PC-3 (cell line): ENCODE data around the gene DCAF6. TPM values are rescaled to one million over a fixed set of nuclear protein-coding genes. Genes with fewer than 3 reads are reported as not detected.

Experiments
- ATAC-seq: fragments of 200-7000 bp; cut with Tn5 transposase; 2 replicates; pipeline ENCODE4 v1.9.1; 2020; ENCODE audit warnings: mild to moderate bottlenecking, moderate library complexity
- BruUV-seq: library from RNA; stranded (reverse); fragments of 400-500 nt; replicated peaks from 2 replicates; lab custom pipeline; 2021; lab: Mats Ljungman, UMichigan
- CTCF ChIA-PET: fragments of 300-600 bp; sonication (Branson Sonifier 250); formaldehyde crosslinking; loops from one replicate; lab custom pipeline; 2022; ENCODE audit warnings: antibody characterized with exemption; lab: Charles Lee
- POLR2A ChIA-PET: fragments of 300-600 bp; sonication (Branson Sonifier 250); formaldehyde crosslinking; loops from one replicate; lab custom pipeline; 2022; ENCODE audit warnings: antibody characterized with exemption; ENCODE audit not compliant: unreplicated experiment; lab: Charles Lee
- DNase-seq: peaks from one replicate; pipeline ENCODE4 v3.0.0-alpha.2; 2015
- H2AFZ ChIP-seq: fragments of 300-600 bp; sonication (generic); 2 replicates; pipeline ENCODE4 v1.6.0; 2016; ENCODE audit warnings: antibody characterized with exemption, low read length
- H3F3A ChIP-seq: fragments of 300-600 bp; sonication (generic); one replicate; pipeline ENCODE4 v1.6.0; 2017; ENCODE audit warnings: antibody characterized with exemption, low read length, control low read depth, mild to moderate bottlenecking; ENCODE audit not compliant: unreplicated experiment
- H3K27ac ChIP-seq: fragments of 300-600 bp; sonication (generic); 2 replicates; pipeline ENCODE4 v1.5.1; 2016; ENCODE audit warnings: mild to moderate bottlenecking, low read length
- H3K27me3 ChIP-seq: fragments of 300-600 bp; sonication (generic); 2 replicates; pipeline ENCODE4 v1.6.1; 2016; ENCODE audit warnings: low read length, mixed read lengths
- H3K36me3 ChIP-seq: fragments of 300-600 bp; sonication (generic); 2 replicates; pipeline ENCODE4 v1.6.1; 2016; ENCODE audit warnings: low read depth, mixed run types, low read length, mixed read lengths
- H3K4me1 ChIP-seq: fragments of 300-600 bp; sonication (generic); 2 replicates; pipeline ENCODE4 v1.5.1; 2016; ENCODE audit warnings: low read length; ENCODE audit not compliant: insufficient read depth
- H3K4me2 ChIP-seq: fragments of 300-600 bp; sonication (generic); 2 replicates; pipeline ENCODE4 v1.6.0; 2016; ENCODE audit warnings: low read length
- H3K4me3 ChIP-seq: fragments of 300-600 bp; sonication (generic); 2 replicates; pipeline ENCODE4 v1.5.1; 2016; ENCODE audit warnings: mild to moderate bottlenecking, low read length, mixed read lengths
- H3K79me2 ChIP-seq: fragments of 300-600 bp; sonication (generic); 2 replicates; pipeline ENCODE4 v1.6.1; 2017; ENCODE audit warnings: low read length, mixed read lengths
- H3K9ac ChIP-seq: fragments of 300-600 bp; sonication (generic); 2 replicates; pipeline ENCODE4 v1.6.0; 2016; ENCODE audit warnings: mild to moderate bottlenecking, low read length
- H3K9me2 ChIP-seq: fragments of 300-600 bp; sonication (generic); replicated peaks from 2 replicates; pipeline ENCODE4 v1.6.1; 2016; ENCODE audit warnings: mixed run types, low read length, mixed read lengths
- H3K9me3 ChIP-seq: fragments of 300-600 bp; sonication (generic); 2 replicates; pipeline ENCODE4 v1.6.1; 2016; ENCODE audit warnings: low read length, mixed read lengths
- H4K20me1 ChIP-seq: fragments of 300-600 bp; sonication (generic); 2 replicates; pipeline ENCODE4 v1.6.1; 2016; ENCODE audit warnings: low read length, mixed read lengths
- CTCF ChIP-seq: fragments of 300-600 bp; sonication (generic); conservative IDR thresholded peaks from 2 replicates; pipeline ENCODE4 v1.5.1; 2017; ENCODE audit warnings: antibody characterized with exemption, low read depth, mild to moderate bottlenecking, low read length
- EZH2 ChIP-seq: fragments of 300-600 bp; sonication (generic); IDR thresholded peaks from one replicate; pipeline ENCODE4 v1.6.1; 2017; ENCODE audit warnings: antibody characterized with exemption, mild to moderate bottlenecking, low read length; ENCODE audit not compliant: unreplicated experiment
- EZH2phosphoT487 ChIP-seq: fragments of 300-600 bp; sonication (generic); IDR thresholded peaks from 2 replicates; pipeline ENCODE4 v1.6.1; 2018; ENCODE audit warnings: mild to moderate bottlenecking, antibody characterized with exemption, low read length, borderline replicate concordance
- intact Hi-C: fragments of 100-400 bp; cut with micrococcal nuclease; formaldehyde crosslinking; loops from 2 replicates; pipeline ENCODE4 v1.9.0; 2023
- total RNA-seq: library from RNA; depleted of rRNA; stranded (reverse); fragments of >200 nt; gene quantifications from 2 replicates; pipeline ENCODE4 v1.2.3, GENCODE V29; 2014

Gene DCAF6
- total RNA-seq, 1 experiment from 2014 or later, result 29.1 TPM

- H3K79me2 ChIP-seq, result no peaks in the 10 kb centered on the region
- no peaks in the 10 kb centered on the region for H3K27me3 ChIP-seq
- no peak overlapping the region for H3K9ac ChIP-seq
- no peak overlapping the region for H2AFZ ChIP-seq
- no peaks in the 10 kb centered on the region for H3K9me2 ChIP-seq
- POLR2A ChIA-PET, result no interaction called here
- no peak for TF ChIP-seq CTCF
- ATAC-seq (no peak), DNase-seq (no peak)
- H4K20me1 ChIP-seq, result no peaks in the 10 kb centered on the region
- H3F3A ChIP-seq, result no peaks in the 10 kb centered on the region
- H3K36me3 ChIP-seq, result no peaks in the 10 kb centered on the region
- CTCF ChIA-PET, result interaction anchor here (0.7 kb wide), 1 partner anchor 236 kb away, joined by 8 read pairs; no protein-coding TSS in a partner anchor
- H3K4me2 ChIP-seq, result no peak overlapping the region
- BruUV-seq, result no TSS peak
- intact Hi-C loops, result loop anchor here (2.0 to 5.0 kb wide), 2 partner anchors 62 to 237 kb away; no protein-coding TSS in a partner anchor
- peaks cover 17% of the 10 kb centered on the region for H3K4me1 ChIP-seq
- H3K27ac ChIP-seq, result no peak overlapping the region
- no peaks in the 10 kb centered on the region for H3K9me3 ChIP-seq
- H3K4me3 ChIP-seq, result no peak overlapping the region
These were observed 149.0 kb downstream of the DCAF6 start for GRCh38 chr1:168085401-168085872.

- ChIA-PET POLR2A (no interaction called here), CTCF (no interaction called here)
- H2AFZ ChIP-seq, result no peak overlapping the region
- H3K9ac ChIP-seq, result no peak overlapping the region
- H3K9me3 ChIP-seq, result no peaks in the 10 kb centered on the region
- H3K27ac ChIP-seq, result no peak overlapping the region
- no peaks in the 10 kb centered on the region for H3K36me3 ChIP-seq
- H4K20me1 ChIP-seq, result no peaks in the 10 kb centered on the region
- DNase-seq, result no peak
- no TSS peak for BruUV-seq
- H3K4me1 ChIP-seq, result peaks cover 17% of the 10 kb centered on the region
- no peak overlapping the region for H3K4me3 ChIP-seq
- no peaks in the 10 kb centered on the region for H3K27me3 ChIP-seq
- H3K79me2 ChIP-seq, result no peaks in the 10 kb centered on the region
- H3K4me2 ChIP-seq, result no peak overlapping the region
- H3F3A ChIP-seq, result no peaks in the 10 kb centered on the region
- TF ChIP-seq CTCF (peak; percentile 24; the same call in 1 of the 2 replicates), EZH2phosphoT487 (no peak), EZH2 (no peak)
- ATAC-seq, result no peak
- no peaks in the 10 kb centered on the region for H3K9me2 ChIP-seq
- intact Hi-C loops, result loop anchor here (5.0 kb wide), 1 partner anchor 61 kb away; no protein-coding TSS in a partner anchor
These were observed 150.0 kb downstream of the DCAF6 start for GRCh38 chr1:168086438-168086837.

GRCh38 chr1:168087696-168088095 lies 151.2 kb downstream of the DCAF6 start:
- Histone ChIP-seq H3K9ac (no peak overlapping the region), H3K27ac (no peak overlapping the region), H3K4me1 (peaks cover 17% of the 10 kb centered on the region), H2AFZ (no peak overlapping the region), H3K9me3 (no peaks in the 10 kb centered on the region), H3K79me2 (no peaks in the 10 kb centered on the region), H3K4me2 (no peak overlapping the region), H3F3A (no peaks in the 10 kb centered on the region), H3K9me2 (no peaks in the 10 kb centered on the region), H3K4me3 (no peak overlapping the region), H3K36me3 (no peaks in the 10 kb centered on the region), H3K27me3 (no peaks in the 10 kb centered on the region), H4K20me1 (no peaks in the 10 kb centered on the region)
- TF ChIP-seq EZH2phosphoT487 (no peak), EZH2 (no peak), CTCF (no peak)
- ATAC-seq (no peak), DNase-seq (no peak)
- ChIA-PET POLR2A (no interaction called here), CTCF (interaction anchor here (0.6 kb wide), 1 partner anchor 371 kb away, joined by 5 read pairs; no protein-coding TSS in a partner anchor)
- intact Hi-C loops, result loop anchor here (1.0 to 5.0 kb wide), 2 partner anchors 19 to 60 kb away; no protein-coding TSS in a partner anchor
- no TSS peak for BruUV-seq
